Measurements from ENCODE around the gene MVP. TPM values are rescaled to one million over a fixed set of nuclear protein-coding genes. Genes with fewer than 3 reads are reported as not detected.

MVP gene
- total RNA-seq = 5.6 TPM

GRCh38 chr16:29820271-29820701 lies at the start of gene MVP:
MVP (plus strand) TSS chr16:29820462; CDS start chr16:29830550, 10,088 bp downstream.

GRCh38 chr16:29777576-29778350 lies 42.5 kb upstream of the MVP start, which contains the start of gene ZG16:
ZG16 (plus strand) TSS chr16:29778256; CDS start chr16:29779267, 1,011 bp downstream.

GRCh38 chr16:29790183-29790948 lies 29.9 kb upstream of the MVP start, which contains the start of gene KIF22:
KIF22 (plus strand) TSS chr16:29790751; CDS start chr16:29790760, 9 bp downstream.

GRCh38 chr16:29806099-29806579 lies 14.1 kb upstream of the MVP start, which contains the start of gene MAZ:
MAZ (plus strand) TSS chr16:29806529; CDS start chr16:29806702, 173 bp downstream.

GRCh38 chr16:29811896-29812665 lies 8.2 kb upstream of the MVP start, which contains the start of gene PRRT2:
PRRT2 (plus strand) TSS chr16:29812193; CDS start chr16:29813055, 862 bp downstream.

GRCh38 chr16:29815793-29816693 lies 4.2 kb upstream of the MVP start, which contains the start of gene PAGR1:
PAGR1 (plus strand) TSS chr16:29816152; CDS start chr16:29816526, 374 bp downstream.

GRCh38 chr16:29862884-29863668 lies 42.8 kb downstream of the MVP start, which contains the start of gene CDIPT:
CDIPT (minus strand) TSS chr16:29863226; CDS start chr16:29862857, 369 bp downstream.

Small RNA genes within 50 kb of the gene (small RNA-seq; reads per million reads assigned to genes)
- gene AC009133.6 (ENCODE audit: low replicate concordance) = not detected
- gene AC120114.4 (ENCODE audit: low replicate concordance) = not detected

Other genes starting within 250 kb of the MVP start
- gene SPN, start 157.2 kb upstream of the MVP start, total RNA-seq = under 0.01 TPM
- 2.8 TPM for gene QPRT, start 141.3 kb upstream of the MVP start, total RNA-seq
- gene C16orf54, start 74.5 kb upstream of the MVP start, total RNA-seq = 0.31 TPM
- not detected for gene ZG16, start 42.2 kb upstream of the MVP start, total RNA-seq
- 52.9 TPM for gene KIF22, start 29.7 kb upstream of the MVP start, total RNA-seq
- gene MAZ, start 13.9 kb upstream of the MVP start, total RNA-seq = 292 TPM
- gene PRRT2, start 8.3 kb upstream of the MVP start, total RNA-seq = 36.0 TPM
- gene PAGR1, start 4.3 kb upstream of the MVP start, total RNA-seq = 18.8 TPM
- 48.8 TPM for gene CDIPT, start 42.8 kb downstream of the MVP start, total RNA-seq
- gene SEZ6L2, start 79.1 kb downstream of the MVP start, total RNA-seq = 52.0 TPM
- 13.1 TPM for gene ASPHD1, start 80.0 kb downstream of the MVP start, total RNA-seq
- gene KCTD13, start 105.8 kb downstream of the MVP start, total RNA-seq = 36.6 TPM
- gene TMEM219, start 141.6 kb downstream of the MVP start, total RNA-seq = 25.4 TPM
- gene TAOK2, start 153.4 kb downstream of the MVP start, total RNA-seq = 55.4 TPM
- gene HIRIP3, start 175.2 kb downstream of the MVP start, total RNA-seq = 18.8 TPM
- gene INO80E, start 175.8 kb downstream of the MVP start, total RNA-seq = 22.8 TPM
- 17.2 TPM for gene DOC2A, start 190.6 kb downstream of the MVP start, total RNA-seq
- not detected for gene C16orf92, start 202.7 kb downstream of the MVP start, total RNA-seq
- gene TLCD3B, start 210.8 kb downstream of the MVP start, total RNA-seq = 24.4 TPM
- 89.8 TPM for gene ALDOA, start 245.3 kb downstream of the MVP start, total RNA-seq

All from parietal lobe (tissue), 2 donors.